HG02571 (cell line): ENCODE data around the gene S100A16.
"Not testable (repeated sequence)": the region's sequence is repeated elsewhere in the genome, so short reads cannot be mapped to it uniquely, and the experiment has no call there.

Experiments used
- ATAC-seq: cut with Tn5 transposase; IDR thresholded peaks from one replicate; pipeline ENCODE4 v1.9.1; 2021; ENCODE audit warnings: mild to moderate bottlenecking, moderate library complexity; ENCODE audit not compliant: unreplicated experiment

The S100A16 gene

GRCh38 chr1:153612755-153613331 lies at the start of gene S100A16:
S100A16 (minus strand) TSS chr1:153613137; CDS start chr1:153608151, 4,986 bp downstream.
- ATAC-seq, result no peak

GRCh38 chr1:153662269-153662668 lies 49.3 kb upstream of the S100A16 start:
- no peak for ATAC-seq

- ATAC-seq, result no peak
These were observed 48.3 kb upstream of the S100A16 start for GRCh38 chr1:153661111-153661708.

GRCh38 chr1:153659656-153660055 lies 46.7 kb upstream of the S100A16 start:
- no peak for ATAC-seq

- ATAC-seq, result no peak
These were observed 46.2 kb upstream of the S100A16 start for GRCh38 chr1:153659175-153659534.

- peak; percentile 89 for ATAC-seq
These were observed 45.6 kb upstream of the S100A16 start, which contains the start of gene SNAPIN for GRCh38 chr1:153658400-153659174. SNAPIN (plus strand) TSS chr1:153658703; CDS start chr1:153658744, 41 bp downstream.

GRCh38 chr1:153655333-153655732 lies 42.4 kb upstream of the S100A16 start:
- ATAC-seq, result no peak

GRCh38 chr1:153652805-153653500 lies 40.0 kb upstream of the S100A16 start:
- ATAC-seq, result no peak

- no peak for ATAC-seq
These were observed 38.8 kb upstream of the S100A16 start for GRCh38 chr1:153651771-153652170.

- ATAC-seq, result no peak
These were observed 36.9 kb upstream of the S100A16 start for GRCh38 chr1:153649863-153650235.

- ATAC-seq, result no peak
These were observed 36.4 kb upstream of the S100A16 start for GRCh38 chr1:153649137-153649862.

GRCh38 chr1:153648000-153648643 lies 35.2 kb upstream of the S100A16 start:
- ATAC-seq, result no peak

- ATAC-seq, result no peak
These were observed 34.4 kb upstream of the S100A16 start for GRCh38 chr1:153647346-153647714.

- ATAC-seq, result no peak
These were observed 33.9 kb upstream of the S100A16 start for GRCh38 chr1:153646672-153647345.

- ATAC-seq, result no peak
These were observed 30.9 kb upstream of the S100A16 start for GRCh38 chr1:153643816-153644215.

GRCh38 chr1:153643100-153643499 lies 30.2 kb upstream of the S100A16 start:
- ATAC-seq, result no peak

GRCh38 chr1:153642161-153642560 lies 29.2 kb upstream of the S100A16 start:
- no peak for ATAC-seq

GRCh38 chr1:153640861-153641260 lies 27.9 kb upstream of the S100A16 start:
- ATAC-seq, result no peak

GRCh38 chr1:153640213-153640612 lies 27.3 kb upstream of the S100A16 start:
- ATAC-seq, result not testable (repeated sequence)

- ATAC-seq, result no peak
These were observed 26.3 kb upstream of the S100A16 start for GRCh38 chr1:153639280-153639679.
